Liver (tissue), 9 donors: ENCODE results near the gene ZNF423. TPM values are rescaled to one million over a fixed set of nuclear protein-coding genes. Genes with fewer than 3 reads are reported as not detected.

Experiments
- DNase-seq: peaks from one replicate; pipeline ENCODE4 v3.0.0-alpha.2; 2017; ENCODE audit warnings: low spot score
- H3K27ac ChIP-seq, 2 donors: one replicate each; pipeline ENCODE4 v1.7.0; 2013; ENCODE audit warnings: inconsistent platforms in 2 of 2, low read length in 2 of 2, control low read depth in 1 of 2, low read depth in 1 of 2, mild to moderate bottlenecking in 1 of 2
- H3K27me3 ChIP-seq, 4 donors: one replicate each; pipeline versions ENCODE4 v1.6.1 to v1.7.0; 2013; ENCODE audit warnings: low read length in 3 of 4, inconsistent platforms in 1 of 4, mild to moderate bottlenecking in 1 of 4, moderate library complexity in 1 of 4; ENCODE audit not compliant: control insufficient read depth in 4 of 4, insufficient read depth in 4 of 4
- H3K36me3 ChIP-seq, 4 donors: one replicate each; pipeline versions ENCODE4 v1.6.1 to v1.7.0; 2013; ENCODE audit warnings: low read length in 3 of 4, mild to moderate bottlenecking in 3 of 4, low read depth in 1 of 4, moderate library complexity in 1 of 4; ENCODE audit not compliant: control insufficient read depth in 4 of 4, insufficient read depth in 3 of 4
- H3K4me1 ChIP-seq, 4 donors: one replicate each; pipeline versions ENCODE4 v1.6.1 to v1.7.0; 2013; ENCODE audit warnings: low read length in 3 of 4, mild to moderate bottlenecking in 3 of 4, moderate library complexity in 1 of 4; ENCODE audit not compliant: control insufficient read depth in 4 of 4, insufficient read depth in 4 of 4
- H3K4me3 ChIP-seq, 3 donors: one replicate each; pipeline versions ENCODE4 v1.6.1 to v1.7.0; 2013; ENCODE audit warnings: low read length in 3 of 3, control low read depth in 1 of 3, low read depth in 1 of 3, mild to moderate bottlenecking in 1 of 3
- H3K9ac ChIP-seq, 2 donors: one replicate each; pipeline ENCODE4 v1.7.0; 2013; ENCODE audit warnings: low read length in 2 of 2, mild to moderate bottlenecking in 2 of 2, moderate library complexity in 2 of 2, control low read depth in 1 of 2, low read depth in 1 of 2
- H3K9me3 ChIP-seq, 4 donors: one replicate each; pipeline versions ENCODE4 v1.6.1 to v1.7.0; 2013; ENCODE audit warnings: low read length in 3 of 4; ENCODE audit not compliant: control insufficient read depth in 4 of 4
- CTCF ChIP-seq: fragments of 150-350 bp; IDR thresholded peaks from 2 replicates; pipeline ENCODE4 v1.5.1; 2017; ENCODE audit warnings: improper control_type of control experiment, low read depth, low read length; ENCODE audit not compliant: missing input control
- EGR1 ChIP-seq, 2 donors: IDR thresholded peaks; 2 replicates each; pipeline ENCODE4 v1.6.1; 2016 to 2018; ENCODE audit warnings: antibody characterized with exemption in 2 of 2, low read depth in 2 of 2
- FOXA1 ChIP-seq: IDR thresholded peaks from 2 replicates; pipeline ENCODE4 v1.6.1; 2016; ENCODE audit warnings: antibody characterized with exemption
- FOXA2 ChIP-seq: IDR thresholded peaks from 2 replicates; pipeline ENCODE4 v1.6.1; 2016; ENCODE audit warnings: antibody characterized with exemption
- GABPA ChIP-seq, 2 donors: IDR thresholded peaks in 1 of 2; conservative IDR thresholded peaks in 1 of 2; 2 replicates each; pipeline ENCODE4 v1.6.1; 2016; ENCODE audit warnings: antibody characterized with exemption in 2 of 2, mild to moderate bottlenecking in 1 of 2, moderate library complexity in 1 of 2
- HNF4A ChIP-seq, 2 donors: conservative IDR thresholded peaks; 2 replicates each; pipeline ENCODE4 v1.6.1; 2016; ENCODE audit warnings: antibody characterized with exemption in 2 of 2, mild to moderate bottlenecking in 2 of 2
- HNF4G ChIP-seq: IDR thresholded peaks from 2 replicates; pipeline ENCODE4 v1.6.1; 2016; ENCODE audit warnings: antibody characterized with exemption
- JUND ChIP-seq, 2 donors: IDR thresholded peaks; 2 replicates each; pipeline ENCODE4 v1.6.1; 2016; ENCODE audit warnings: antibody characterized with exemption in 2 of 2
- MAX ChIP-seq: IDR thresholded peaks from 2 replicates; pipeline ENCODE4 v1.6.1; 2016; ENCODE audit warnings: antibody characterized with exemption
- NR2F2 ChIP-seq: IDR thresholded peaks from 2 replicates; pipeline ENCODE4 v1.6.1; 2016; ENCODE audit warnings: antibody characterized with exemption
- RAD21 ChIP-seq, 2 donors: IDR thresholded peaks; 2 replicates each; pipeline ENCODE4 v1.6.1; 2016; ENCODE audit warnings: antibody characterized with exemption in 2 of 2, mild to moderate bottlenecking in 2 of 2
- RXRA ChIP-seq, 2 donors: IDR thresholded peaks; 2 replicates each; pipeline ENCODE4 v1.6.1; 2017 to 2018; ENCODE audit warnings: antibody characterized with exemption in 2 of 2, mild to moderate bottlenecking in 1 of 2
- SP1 ChIP-seq: IDR thresholded peaks from 2 replicates; pipeline ENCODE4 v1.6.1; 2018; ENCODE audit warnings: antibody characterized with exemption, mild to moderate bottlenecking
- TAF1 ChIP-seq: conservative IDR thresholded peaks from 2 replicates; pipeline ENCODE4 v1.6.1; 2016; ENCODE audit warnings: antibody characterized with exemption, mild to moderate bottlenecking
- WGBS: extraction: QIAGEN DNeasy Blood & Tissue Kit; methylation state at CpG from one replicate; pipeline ENCODE4 v1.1.7; 2013; 5-methylcytosine and 5-hydroxymethylcytosine counted together
- polyA plus RNA-seq, 2 donors: library from polyadenylated mRNA; stranded (reverse) in 1 of 2; unstranded in 1 of 2; fragments of 200-250 nt in 1 of 2; fragments of >200 nt in 1 of 2; fragmentation: Nextera tagmentation in 1 of 2; extraction: Ambion mirVana in 1 of 2; gene quantifications; one replicate each; pipeline versions ENCODE4 v1.2.1 to v1.2.3, GENCODE V29; 2013 to 2015
- total RNA-seq, 2 donors: library from RNA; depleted of rRNA; stranded (reverse); fragments of >200 nt; gene quantifications; one replicate each; pipeline ENCODE4 v1.2.3, GENCODE V29; 2014
- TF ChIP-seq, protein P1 (sequence below): IDR thresholded peaks from 2 replicates; pipeline ENCODE4 v1.6.1; 2016; ENCODE audit warnings: antibody characterized with exemption, mild to moderate bottlenecking
- TF ChIP-seq, protein P2 (sequence below): IDR thresholded peaks from 2 replicates; pipeline ENCODE4 v1.6.1; 2016; ENCODE audit warnings: antibody characterized with exemption
- TF ChIP-seq, protein P3 (sequence below): IDR thresholded peaks from 2 replicates; pipeline ENCODE4 v1.6.1; 2016; ENCODE audit warnings: antibody characterized with exemption
- donor health status: healthy.
- donor health status: healthy.
- donor health status: healthy.
- donor health status: healthy.
- donor health status: healthy.

Gene ZNF423
- total and polyA plus RNA-seq, 4 donors: 0.24 to 1.6 (median 0.39) TPM

GRCh38 chr16:49524947-49525315 is 331.0 kb downstream of the ZNF423 start:
- 77% methylated on average over 9 of the region's 9 CpGs for WGBS
- TF ChIP-seq EGR1 (IDR thresholded peaks at IDR 0.05; ENCODE audit: low read depth in 2 of 2) (no peak), FOXA2 (no peak), NR2F2 (no peak), MAX (no peak), RXRA (IDR thresholded peaks at IDR 0.05) (no peak), HNF4A (conservative IDR thresholded peaks at IDR 0.05) (no peak), CTCF (no peak), HNF4G (no peak), TAF1 (no peak)
- TF ChIP-seq, protein P1, sequence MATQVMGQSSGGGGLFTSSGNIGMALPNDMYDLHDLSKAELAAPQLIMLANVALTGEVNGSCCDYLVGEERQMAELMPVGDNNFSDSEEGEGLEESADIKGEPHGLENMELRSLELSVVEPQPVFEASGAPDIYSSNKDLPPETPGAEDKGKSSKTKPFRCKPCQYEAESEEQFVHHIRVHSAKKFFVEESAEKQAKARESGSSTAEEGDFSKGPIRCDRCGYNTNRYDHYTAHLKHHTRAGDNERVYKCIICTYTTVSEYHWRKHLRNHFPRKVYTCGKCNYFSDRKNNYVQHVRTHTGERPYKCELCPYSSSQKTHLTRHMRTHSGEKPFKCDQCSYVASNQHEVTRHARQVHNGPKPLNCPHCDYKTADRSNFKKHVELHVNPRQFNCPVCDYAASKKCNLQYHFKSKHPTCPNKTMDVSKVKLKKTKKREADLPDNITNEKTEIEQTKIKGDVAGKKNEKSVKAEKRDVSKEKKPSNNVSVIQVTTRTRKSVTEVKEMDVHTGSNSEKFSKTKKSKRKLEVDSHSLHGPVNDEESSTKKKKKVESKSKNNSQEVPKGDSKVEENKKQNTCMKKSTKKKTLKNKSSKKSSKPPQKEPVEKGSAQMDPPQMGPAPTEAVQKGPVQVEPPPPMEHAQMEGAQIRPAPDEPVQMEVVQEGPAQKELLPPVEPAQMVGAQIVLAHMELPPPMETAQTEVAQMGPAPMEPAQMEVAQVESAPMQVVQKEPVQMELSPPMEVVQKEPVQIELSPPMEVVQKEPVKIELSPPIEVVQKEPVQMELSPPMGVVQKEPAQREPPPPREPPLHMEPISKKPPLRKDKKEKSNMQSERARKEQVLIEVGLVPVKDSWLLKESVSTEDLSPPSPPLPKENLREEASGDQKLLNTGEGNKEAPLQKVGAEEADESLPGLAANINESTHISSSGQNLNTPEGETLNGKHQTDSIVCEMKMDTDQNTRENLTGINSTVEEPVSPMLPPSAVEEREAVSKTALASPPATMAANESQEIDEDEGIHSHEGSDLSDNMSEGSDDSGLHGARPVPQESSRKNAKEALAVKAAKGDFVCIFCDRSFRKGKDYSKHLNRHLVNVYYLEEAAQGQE: no peak
- TF ChIP-seq, protein P2, sequence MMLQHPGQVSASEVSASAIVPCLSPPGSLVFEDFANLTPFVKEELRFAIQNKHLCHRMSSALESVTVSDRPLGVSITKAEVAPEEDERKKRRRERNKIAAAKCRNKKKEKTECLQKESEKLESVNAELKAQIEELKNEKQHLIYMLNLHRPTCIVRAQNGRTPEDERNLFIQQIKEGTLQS: no peak
- no peak for DNase-seq
- H3K27ac ChIP-seq: no peak overlapping the region
- H3K4me3 ChIP-seq: no peak overlapping the region
- no peaks in the 10 kb centered on the region for H3K27me3 ChIP-seq
- peaks cover 0 to 4% (median 0%) of the 10 kb centered on the region in 4 donors for H3K4me1 ChIP-seq
- no peak overlapping the region for H3K9ac ChIP-seq
- no peaks in the 10 kb centered on the region for H3K9me3 ChIP-seq
- no peaks in the 10 kb centered on the region for H3K36me3 ChIP-seq

DNA sequence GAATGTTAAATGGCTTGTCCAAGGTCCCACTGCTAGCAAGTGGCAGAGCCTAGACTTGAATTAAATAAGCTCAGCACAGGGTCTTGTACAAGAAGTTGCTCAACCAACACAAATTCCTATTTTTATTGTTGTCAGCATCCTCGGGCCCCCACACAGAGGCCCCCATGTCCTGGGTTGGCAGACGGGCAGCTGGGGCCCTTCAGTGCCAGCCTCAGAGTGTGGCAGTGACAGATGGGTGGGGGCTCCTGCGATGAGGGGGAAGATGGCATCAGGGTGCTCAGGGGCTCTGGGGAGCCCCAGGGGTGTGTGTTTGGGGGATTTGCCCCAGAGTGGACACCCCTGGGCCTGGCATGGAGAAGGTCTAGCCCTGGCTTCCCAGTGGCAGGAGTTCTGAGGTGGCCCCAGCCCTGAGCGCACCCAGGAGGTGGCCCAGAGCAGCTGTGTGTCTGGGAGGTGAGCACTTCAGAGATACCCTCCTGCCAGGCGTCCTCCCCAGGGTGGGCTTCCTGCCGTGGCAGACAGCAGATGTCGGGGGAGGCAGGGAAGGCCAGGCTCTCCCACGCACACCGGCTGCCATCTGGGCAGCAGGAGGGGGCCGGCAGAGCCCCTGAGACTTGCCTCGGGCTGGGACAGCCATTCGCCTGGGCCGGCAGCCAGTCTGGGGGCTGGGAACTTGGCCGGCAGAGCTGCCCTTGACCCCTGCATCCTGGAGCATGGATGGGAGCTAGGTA is 331.5 kb downstream of the ZNF423 start:
- Histone ChIP-seq H3K36me3 (no peaks in the 10 kb centered on the region), H3K9me3 (no peaks in the 10 kb centered on the region), H3K27me3 (no peaks in the 10 kb centered on the region), H3K27ac (no peak overlapping the region), H3K4me3 (no peak overlapping the region), H3K4me1 (peaks cover 0 to 4% (median 0%) of the 10 kb centered on the region in 4 donors), H3K9ac (no peak overlapping the region)
- WGBS: 64% methylated on average over 14 of the region's 14 CpGs
- no peak for DNase-seq
- TF ChIP-seq NR2F2 (no peak), HNF4G (no peak), CTCF (no peak), FOXA2 (no peak), FOXA1 (no peak), RAD21 (IDR thresholded peaks at IDR 0.05) (no peak), HNF4A (conservative IDR thresholded peaks at IDR 0.05) (no peak), GABPA (IDR thresholded peaks at IDR 0.05 in 1 of 2, conservative IDR thresholded peaks at IDR 0.05 in 1 of 2) (no peak), RXRA (IDR thresholded peaks at IDR 0.05) (no peak), SP1 (no peak), JUND (IDR thresholded peaks at IDR 0.05) (no peak), EGR1 (IDR thresholded peaks at IDR 0.05; ENCODE audit: low read depth in 2 of 2) (no peak)
- TF ChIP-seq, protein P3, sequence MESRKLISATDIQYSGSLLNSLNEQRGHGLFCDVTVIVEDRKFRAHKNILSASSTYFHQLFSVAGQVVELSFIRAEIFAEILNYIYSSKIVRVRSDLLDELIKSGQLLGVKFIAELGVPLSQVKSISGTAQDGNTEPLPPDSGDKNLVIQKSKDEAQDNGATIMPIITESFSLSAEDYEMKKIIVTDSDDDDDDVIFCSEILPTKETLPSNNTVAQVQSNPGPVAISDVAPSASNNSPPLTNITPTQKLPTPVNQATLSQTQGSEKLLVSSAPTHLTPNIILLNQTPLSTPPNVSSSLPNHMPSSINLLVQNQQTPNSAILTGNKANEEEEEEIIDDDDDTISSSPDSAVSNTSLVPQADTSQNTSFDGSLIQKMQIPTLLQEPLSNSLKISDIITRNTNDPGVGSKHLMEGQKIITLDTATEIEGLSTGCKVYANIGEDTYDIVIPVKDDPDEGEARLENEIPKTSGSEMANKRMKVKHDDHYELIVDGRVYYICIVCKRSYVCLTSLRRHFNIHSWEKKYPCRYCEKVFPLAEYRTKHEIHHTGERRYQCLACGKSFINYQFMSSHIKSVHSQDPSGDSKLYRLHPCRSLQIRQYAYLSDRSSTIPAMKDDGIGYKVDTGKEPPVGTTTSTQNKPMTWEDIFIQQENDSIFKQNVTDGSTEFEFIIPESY: no peak
- TF ChIP-seq, protein P1: no peak
